Inflammatory macrophage treated with lipopolysaccharide for 1 hour (primary cell): Measurements from ENCODE around the gene ANO2.
"Not testable (repeated sequence)": the region's sequence is repeated elsewhere in the genome, so short reads cannot be mapped to it uniquely, and the experiment has no call there.

ENCODE experiments used
- DNase-seq, 2 donors: peaks; one replicate each; pipeline ENCODE4 v3.0.0-alpha.2; 2020 to 2022

Gene ANO2

GRCh38 chr12:5571115-5571514 lies 373.9 kb downstream of the ANO2 start:
- no peak for DNase-seq

GRCh38 chr12:5570416-5570815 lies 374.6 kb downstream of the ANO2 start:
- DNase-seq: no peak

- no peak for DNase-seq
Measured at GRCh38 chr12:5568325-5568981, 376.6 kb downstream of the ANO2 start.

GRCh38 chr12:5567016-5567725 lies 377.9 kb downstream of the ANO2 start:
- no peak for DNase-seq

GRCh38 chr12:5565933-5566599 lies 379.0 kb downstream of the ANO2 start:
- DNase-seq: no peak

GRCh38 chr12:5562581-5562980 lies 382.5 kb downstream of the ANO2 start:
- DNase-seq: no peak

- no peak for DNase-seq
Measured at GRCh38 chr12:5561846-5562245, 383.2 kb downstream of the ANO2 start.

- DNase-seq: no peak
Measured at GRCh38 chr12:5561057-5561456, 384.0 kb downstream of the ANO2 start.

- DNase-seq: no peak
Measured at GRCh38 chr12:5560265-5560664, 384.8 kb downstream of the ANO2 start.

GRCh38 chr12:5557906-5558305 lies 387.2 kb downstream of the ANO2 start:
- no peak for DNase-seq

GRCh38 chr12:5556946-5557673 lies 387.9 kb downstream of the ANO2 start:
- DNase-seq: no peak

- peak in 1 of 2 donors; percentile 10 for DNase-seq
Measured at GRCh38 chr12:5556033-5556614, 388.9 kb downstream of the ANO2 start.

- DNase-seq: no peak
Measured at GRCh38 chr12:5554711-5555110, 390.3 kb downstream of the ANO2 start.

GRCh38 chr12:5549011-5549410 lies 396.0 kb downstream of the ANO2 start:
- no peak for DNase-seq

GRCh38 chr12:5548152-5548943 lies 396.7 kb downstream of the ANO2 start:
- DNase-seq: no peak

GRCh38 chr12:5546616-5547015 lies 398.4 kb downstream of the ANO2 start:
- no peak for DNase-seq

GRCh38 chr12:5537771-5538170 lies 407.3 kb downstream of the ANO2 start:
- no peak for DNase-seq

GRCh38 chr12:5537026-5537615 lies 407.9 kb downstream of the ANO2 start:
- not testable (repeated sequence) for DNase-seq

GRCh38 chr12:5535541-5535940 lies 409.5 kb downstream of the ANO2 start:
- DNase-seq: no peak

- no peak for DNase-seq
Measured at GRCh38 chr12:5534426-5535199, 410.4 kb downstream of the ANO2 start.

- DNase-seq: no peak
Measured at GRCh38 chr12:5533368-5533767, 411.7 kb downstream of the ANO2 start.
